ENCODE measurements around the gene CFAP52. TPM values are rescaled to one million over a fixed set of nuclear protein-coding genes. Genes with fewer than 3 reads are reported as not detected.

Gene CFAP52
- total and polyA plus RNA-seq, 2 of the 13 experiments (the other 11 are each of a cell fraction or from before 2014, with no cell fraction given): not detected

GRCh38 chr17:9575381-9576101, 901 bp upstream of the CFAP52 start, which contains the start of gene STX8 (continued):
- peak; percentile 43 for TF ChIP-seq ZNF407 (CRISPR knock-in tag; IDR thresholded peaks at IDR 0.05; ENCODE audit: not compliant biosample characterization)
- peak; percentile 85 for TF ChIP-seq CBX1 (IDR thresholded peaks at IDR 0.05; ENCODE audit: low read depth)
- peak; percentile 81 for TF ChIP-seq PHF8 (CRISPR knock-in tag; IDR thresholded peaks at IDR 0.05)
- TF ChIP-seq ZNF3 (CRISPR knock-in tag; IDR thresholded peaks at IDR 0.05): peak; percentile 89
- TF ChIP-seq BORCS8-MEF2B (CRISPR knock-in tag; IDR thresholded peaks at IDR 0.05): peak; percentile 78
- TF ChIP-seq NFYB (CRISPR knock-in tag; IDR thresholded peaks at IDR 0.05): no peak
- no peak for TF ChIP-seq FOXP1 (IDR thresholded peaks at IDR 0.05)
- TF ChIP-seq FOXP1 (CRISPR knock-in tag; IDR thresholded peaks at IDR 0.05): no peak
- TF ChIP-seq ZNF333 (CRISPR knock-in tag; IDR thresholded peaks at IDR 0.05; ENCODE audit: borderline replicate concordance): no peak
- peak; percentile 28; the same call in 1 of the 2 replicates for TF ChIP-seq NR2F2 (IDR thresholded peaks at IDR 0.05; ENCODE audit: borderline replicate concordance, low read depth)
- no peak for TF ChIP-seq LBX2 (CRISPR knock-in tag; IDR thresholded peaks at IDR 0.05; ENCODE audit: borderline replicate concordance)
- no peak for TF ChIP-seq AHDC1 (CRISPR knock-in tag; IDR thresholded peaks at IDR 0.05; ENCODE audit: borderline replicate concordance)
- TF ChIP-seq UBTF (CRISPR knock-in tag; IDR thresholded peaks at IDR 0.05): peak; percentile 88
